Mammary epithelial cell (primary cell): ENCODE measurements around the gene LY9.

ENCODE experiments used
- EZH2 ChIP-seq: IDR thresholded peaks from 2 replicates; pipeline ENCODE4 v1.6.1; 2012; ENCODE audit warnings: low read length, inconsistent platforms, borderline replicate concordance
- TF ChIP-seq, protein P1 (sequence below), 2 donors: IDR thresholded peaks in 1 of 2; conservative IDR thresholded peaks in 1 of 2; 2 replicates each; pipeline ENCODE4 v1.5.1; 2011 to 2012; ENCODE audit warnings: inconsistent platforms in 2 of 2, low read length in 2 of 2, mild to moderate bottlenecking in 2 of 2, control low read depth in 1 of 2, low read depth in 1 of 2; ENCODE audit not compliant: insufficient read depth in 1 of 2; ENCODE audit errors: extremely low read depth in 1 of 2

DNA sequence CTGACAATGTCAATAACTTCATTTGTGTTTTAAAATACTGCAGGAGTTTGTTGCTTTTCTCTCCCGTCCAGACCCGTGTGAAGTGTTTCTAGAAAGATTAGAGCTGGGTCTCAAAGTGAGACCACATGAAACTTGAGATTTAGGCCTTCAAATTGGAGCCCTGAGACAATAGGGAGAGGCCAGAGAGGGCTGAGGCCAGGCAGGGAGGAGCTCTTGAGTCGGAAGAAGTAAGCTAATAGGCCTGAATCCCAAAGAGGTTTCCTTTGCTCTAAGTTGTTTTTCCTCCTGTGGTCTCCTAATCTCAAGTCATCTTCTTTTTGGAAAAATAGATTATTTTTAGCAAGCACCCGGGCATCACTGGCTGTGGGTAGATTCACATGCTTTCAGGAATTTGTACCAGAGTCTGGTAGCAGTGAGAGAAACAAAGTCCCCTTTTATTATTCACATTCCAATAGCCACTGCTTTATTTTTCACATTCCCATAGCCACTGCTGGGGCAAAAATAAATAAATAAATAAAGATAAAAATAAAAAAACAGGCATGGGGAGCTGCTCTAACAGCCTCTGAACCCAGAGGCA lies 41.1 kb downstream of the LY9 start:
- no peak for TF ChIP-seq EZH2
- TF ChIP-seq, protein P1, sequence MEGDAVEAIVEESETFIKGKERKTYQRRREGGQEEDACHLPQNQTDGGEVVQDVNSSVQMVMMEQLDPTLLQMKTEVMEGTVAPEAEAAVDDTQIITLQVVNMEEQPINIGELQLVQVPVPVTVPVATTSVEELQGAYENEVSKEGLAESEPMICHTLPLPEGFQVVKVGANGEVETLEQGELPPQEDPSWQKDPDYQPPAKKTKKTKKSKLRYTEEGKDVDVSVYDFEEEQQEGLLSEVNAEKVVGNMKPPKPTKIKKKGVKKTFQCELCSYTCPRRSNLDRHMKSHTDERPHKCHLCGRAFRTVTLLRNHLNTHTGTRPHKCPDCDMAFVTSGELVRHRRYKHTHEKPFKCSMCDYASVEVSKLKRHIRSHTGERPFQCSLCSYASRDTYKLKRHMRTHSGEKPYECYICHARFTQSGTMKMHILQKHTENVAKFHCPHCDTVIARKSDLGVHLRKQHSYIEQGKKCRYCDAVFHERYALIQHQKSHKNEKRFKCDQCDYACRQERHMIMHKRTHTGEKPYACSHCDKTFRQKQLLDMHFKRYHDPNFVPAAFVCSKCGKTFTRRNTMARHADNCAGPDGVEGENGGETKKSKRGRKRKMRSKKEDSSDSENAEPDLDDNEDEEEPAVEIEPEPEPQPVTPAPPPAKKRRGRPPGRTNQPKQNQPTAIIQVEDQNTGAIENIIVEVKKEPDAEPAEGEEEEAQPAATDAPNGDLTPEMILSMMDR (conservative IDR thresholded peaks at IDR 0.05 in 1 of 2, IDR thresholded peaks at IDR 0.05 in 1 of 2; ENCODE audit: extremely low read depth in 1 of 2, insufficient read depth in 1 of 2, low read depth in 1 of 2, low read length in 2 of 2): no peak
